ENCODE results near the gene ASB3. TPM values are rescaled to one million over a fixed set of nuclear protein-coding genes. Genes with fewer than 3 reads are reported as not detected.

The ASB3 gene
- total and polyA plus RNA-seq, 2 donors (not counting 3 experiments of a cell fraction or from before 2014, with no cell fraction given): 20.3 to 20.5 TPM

DNA sequence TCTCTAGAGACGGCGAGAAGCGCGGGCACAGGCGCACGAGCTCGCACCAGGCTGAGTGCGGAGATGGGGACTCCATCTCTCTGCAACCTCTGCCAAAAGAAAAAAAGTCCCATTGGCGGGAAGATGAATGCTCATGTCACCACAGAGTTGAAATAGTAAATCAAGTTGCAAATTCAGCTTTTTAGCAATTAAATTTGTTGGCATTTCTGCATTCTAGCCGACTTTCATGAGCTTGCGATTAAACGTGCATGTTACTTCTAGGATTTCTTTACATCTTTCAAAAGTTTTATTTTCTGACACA lies 18.6 kb downstream of the ASB3 start:
- Histone ChIP-seq H3K4me1 (ENCODE audit: control insufficient read depth, extremely low read depth, insufficient read depth, low read length) (peaks cover 12% of the 10 kb centered on the region), H3K9me3 (replicated peaks; ENCODE audit: control insufficient read depth, insufficient read depth, low read length) (no peaks in the 10 kb centered on the region), H2AFZ (ENCODE audit: low read depth, low read length) (peak overlapping the region; percentile 97), H3K4me2 (ENCODE audit: insufficient read depth, low read length) (peak overlapping the region; percentile 81), H3K36me3 (ENCODE audit: control insufficient read depth in 2 of 2, extremely low read depth in 1 of 2, insufficient read depth in 2 of 2, low read length in 2 of 2) (peaks cover 0 to under 1% of the 10 kb centered on the region in 2 experiments), H3K79me2 (ENCODE audit: control insufficient read depth, insufficient read depth, low read length) (peaks cover 28% of the 10 kb centered on the region), H4K20me1 (replicated peaks; ENCODE audit: control insufficient read depth, extremely low read depth, insufficient read depth, low read length) (no peaks in the 10 kb centered on the region), H3K27me3 (ENCODE audit: control insufficient read depth in 2 of 2, insufficient read depth in 2 of 2, low read length in 2 of 2) (no peaks in the 10 kb centered on the region), H3K4me3 (replicated peaks in 1 of 3; ENCODE audit: insufficient read depth in 1 of 3, low read depth in 1 of 3, low read length in 3 of 3) (peak overlapping the region; percentile 63 to 85 (median 78)), H3K9me1 (replicated peaks; ENCODE audit: control insufficient read depth, extremely low read depth, insufficient read depth, low read length) (no peaks in the 10 kb centered on the region), H3K27ac (ENCODE audit: insufficient read depth, low read depth, low read length) (peak overlapping the region; percentile 65), H3K9ac (replicated peaks; ENCODE audit: extremely low read depth, insufficient read depth, low read length) (peak overlapping the region; percentile 91)
- TF ChIP-seq MYC (IDR thresholded peaks at IDR 0.05; ENCODE audit: low read depth, low read length) (no peak), GATA2 (IDR thresholded peaks at IDR 0.05; ENCODE audit: insufficient read depth, insufficient read length, low read depth, low read length) (no peak), EZH2 (IDR thresholded peaks at IDR 0.05; ENCODE audit: borderline replicate concordance, low read depth, low read length, severe bottlenecking) (no peak), POLR2A (IDR thresholded peaks at IDR 0.05; ENCODE audit: low read depth, low read length) (no peak), POLR2AphosphoS5 (IDR thresholded peaks at IDR 0.05; ENCODE audit: insufficient read depth, low read depth, low read length) (no peak), FOS (IDR thresholded peaks at IDR 0.05; ENCODE audit: borderline replicate concordance, insufficient read depth, low read length) (no peak), JUN (IDR thresholded peaks at IDR 0.05; ENCODE audit: borderline replicate concordance, insufficient read depth, insufficient read length, low read depth) (no peak)
- TF ChIP-seq, protein P1, sequence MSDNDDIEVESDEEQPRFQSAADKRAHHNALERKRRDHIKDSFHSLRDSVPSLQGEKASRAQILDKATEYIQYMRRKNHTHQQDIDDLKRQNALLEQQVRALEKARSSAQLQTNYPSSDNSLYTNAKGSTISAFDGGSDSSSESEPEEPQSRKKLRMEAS (IDR thresholded peaks at IDR 0.05; ENCODE audit: insufficient read depth, insufficient read length): no peak
- TF ChIP-seq, protein P2, sequence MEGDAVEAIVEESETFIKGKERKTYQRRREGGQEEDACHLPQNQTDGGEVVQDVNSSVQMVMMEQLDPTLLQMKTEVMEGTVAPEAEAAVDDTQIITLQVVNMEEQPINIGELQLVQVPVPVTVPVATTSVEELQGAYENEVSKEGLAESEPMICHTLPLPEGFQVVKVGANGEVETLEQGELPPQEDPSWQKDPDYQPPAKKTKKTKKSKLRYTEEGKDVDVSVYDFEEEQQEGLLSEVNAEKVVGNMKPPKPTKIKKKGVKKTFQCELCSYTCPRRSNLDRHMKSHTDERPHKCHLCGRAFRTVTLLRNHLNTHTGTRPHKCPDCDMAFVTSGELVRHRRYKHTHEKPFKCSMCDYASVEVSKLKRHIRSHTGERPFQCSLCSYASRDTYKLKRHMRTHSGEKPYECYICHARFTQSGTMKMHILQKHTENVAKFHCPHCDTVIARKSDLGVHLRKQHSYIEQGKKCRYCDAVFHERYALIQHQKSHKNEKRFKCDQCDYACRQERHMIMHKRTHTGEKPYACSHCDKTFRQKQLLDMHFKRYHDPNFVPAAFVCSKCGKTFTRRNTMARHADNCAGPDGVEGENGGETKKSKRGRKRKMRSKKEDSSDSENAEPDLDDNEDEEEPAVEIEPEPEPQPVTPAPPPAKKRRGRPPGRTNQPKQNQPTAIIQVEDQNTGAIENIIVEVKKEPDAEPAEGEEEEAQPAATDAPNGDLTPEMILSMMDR (IDR thresholded peaks at IDR 0.05; ENCODE audit: extremely low read depth in 1 of 2, insufficient read depth in 1 of 2, low read depth in 1 of 2, low read length in 2 of 2): no peak
- CTCF ChIA-PET: interaction anchor here (1.0 to 2.7 kb wide), 9 partner anchors 9 to 937 kb away, joined by 3 to 13 read pairs (median 5); partner anchors contain the start of genes ASB3 and ERLEC1
- intact Hi-C loops (cut with micrococcal nuclease) (loop anchor here (1.0 kb wide), 1 partner anchor 18 kb away; the partner anchor contains the start of gene ASB3), dilution Hi-C loops (cut with MboI; ENCODE audit: extremely low pct_ligation_motif_present, low sequenced_read_pairs) (no loop called here)
- POLR2A ChIA-PET: interaction anchor here (2.2 kb wide), 1 partner anchor 18 kb away, joined by 8 read pairs; the partner anchor contains the start of genes ASB3 and ERLEC1
- no peak for DNase-seq (ENCODE audit: low read depth, low spot score)
- BruUV-seq (replicated peaks): no TSS peak
- peak; percentile 12 for FAIRE-seq

All from endothelial cell of umbilical vein (primary cell).